Loucy (cell line): Measurements from ENCODE around the gene ABCG4.

Source experiments
- H2AFZ ChIP-seq: fragments of 200-600 bp; sonication (generic); 2 replicates; pipeline ENCODE4 v1.6.0; 2016; ENCODE audit warnings: antibody characterized with exemption, mild to moderate bottlenecking, low read length, moderate library complexity
- H3F3A ChIP-seq: fragments of 200-600 bp; 2 replicates; pipeline ENCODE4 v1.6.0; 2016; ENCODE audit warnings: antibody characterized with exemption, low read depth, mild to moderate bottlenecking
- H3K27me3 ChIP-seq: fragments of 200-600 bp; sonication (generic); 2 replicates; pipeline ENCODE4 v1.6.1; 2014; ENCODE audit warnings: low read length, mild to moderate bottlenecking; ENCODE audit not compliant: insufficient read depth, poor library complexity, severe bottlenecking
- H3K36me3 ChIP-seq: fragments of 200-600 bp; sonication (generic); 2 replicates; pipeline ENCODE4 v1.6.1; 2016; ENCODE audit warnings: low read length; ENCODE audit not compliant: insufficient read depth
- H3K4me1 ChIP-seq: fragments of 200-600 bp; sonication (generic); 2 replicates; pipeline ENCODE4 v1.5.1; 2014; ENCODE audit warnings: low read length, mild to moderate bottlenecking; ENCODE audit not compliant: insufficient read depth, poor library complexity, severe bottlenecking
- H3K4me2 ChIP-seq: fragments of 200-600 bp; sonication (generic); 2 replicates; pipeline ENCODE4 v1.6.0; 2014; ENCODE audit warnings: antibody characterized with exemption, low read length, low read depth, mild to moderate bottlenecking; ENCODE audit not compliant: poor library complexity, severe bottlenecking
- H3K4me3 ChIP-seq: fragments of 200-600 bp; sonication (generic); 2 replicates; pipeline ENCODE4 v1.5.1; 2014; ENCODE audit warnings: low read length, mild to moderate bottlenecking, mixed read lengths; ENCODE audit not compliant: poor library complexity, severe bottlenecking
- H3K79me2 ChIP-seq: fragments of 200-600 bp; sonication (generic); 2 replicates; pipeline ENCODE4 v1.6.1; 2014; ENCODE audit warnings: low read length; ENCODE audit not compliant: insufficient read depth
- H3K9ac ChIP-seq: fragments of 200-600 bp; sonication (generic); 2 replicates; pipeline ENCODE4 v1.6.0; 2014; ENCODE audit warnings: mild to moderate bottlenecking, low read depth, low read length, moderate library complexity; ENCODE audit not compliant: poor library complexity, severe bottlenecking
- H3K9me2 ChIP-seq: fragments of 200-600 bp; sonication (generic); replicated peaks from 2 replicates; pipeline ENCODE4 v1.6.1; 2016; ENCODE audit warnings: low read depth, low read length, mixed read lengths
- H3K9me3 ChIP-seq: fragments of 200-600 bp; sonication (generic); 2 replicates; pipeline ENCODE4 v1.6.1; 2014; ENCODE audit warnings: mild to moderate bottlenecking, antibody characterized with exemption, low read length, low read depth; ENCODE audit not compliant: insufficient read depth
- H4K20me1 ChIP-seq: fragments of 200-600 bp; sonication (generic); 2 replicates; pipeline ENCODE4 v1.6.0; 2014; ENCODE audit warnings: antibody characterized with exemption, low read length, mild to moderate bottlenecking; ENCODE audit not compliant: insufficient read depth, poor library complexity, severe bottlenecking
- EZH2phosphoT487 ChIP-seq: fragments of 200-600 bp; IDR thresholded peaks from 2 replicates; pipeline ENCODE4 v1.6.1; 2018; ENCODE audit warnings: antibody characterized with exemption, mild to moderate bottlenecking, moderate library complexity, borderline replicate concordance
- TF ChIP-seq, protein P1 (sequence below): fragments of 200-600 bp; sonication (generic); conservative IDR thresholded peaks from 2 replicates; pipeline ENCODE4 v1.5.1; 2014; ENCODE audit warnings: mild to moderate bottlenecking, antibody characterized with exemption, low read length

ABCG4 gene

DNA sequence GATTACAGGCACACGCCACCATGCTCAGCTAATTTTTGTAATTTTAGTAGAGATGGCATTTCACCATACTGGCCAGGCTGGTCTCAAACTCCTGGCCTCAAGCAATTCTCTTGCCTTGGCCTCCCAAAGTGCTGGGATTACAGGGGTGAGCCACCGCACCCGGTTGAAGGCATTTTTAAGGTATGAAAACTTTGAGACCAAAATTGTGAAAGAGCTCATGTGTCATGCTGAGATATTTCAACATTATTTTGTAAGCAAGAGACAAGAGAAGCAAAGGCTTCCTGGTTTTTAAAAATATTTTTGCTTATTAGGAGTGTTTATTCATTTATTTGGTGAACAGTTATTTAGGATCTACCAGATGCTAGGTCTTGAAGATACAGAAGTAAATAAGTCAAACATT, 43.3 kb downstream of the ABCG4 start:
- no peak overlapping the region for H3K9ac ChIP-seq
- H3K9me3 ChIP-seq = no peaks in the 10 kb centered on the region
- H2AFZ ChIP-seq = no peak overlapping the region
- H3K4me2 ChIP-seq = no peak overlapping the region
- no peaks in the 10 kb centered on the region for H3K79me2 ChIP-seq
- no peak overlapping the region for H3K4me3 ChIP-seq
- H4K20me1 ChIP-seq = no peaks in the 10 kb centered on the region
- no peaks in the 10 kb centered on the region for H3K9me2 ChIP-seq
- no peaks in the 10 kb centered on the region for H3F3A ChIP-seq
- H3K36me3 ChIP-seq = no peaks in the 10 kb centered on the region
- no peak for TF ChIP-seq EZH2phosphoT487
- TF ChIP-seq, protein P1, sequence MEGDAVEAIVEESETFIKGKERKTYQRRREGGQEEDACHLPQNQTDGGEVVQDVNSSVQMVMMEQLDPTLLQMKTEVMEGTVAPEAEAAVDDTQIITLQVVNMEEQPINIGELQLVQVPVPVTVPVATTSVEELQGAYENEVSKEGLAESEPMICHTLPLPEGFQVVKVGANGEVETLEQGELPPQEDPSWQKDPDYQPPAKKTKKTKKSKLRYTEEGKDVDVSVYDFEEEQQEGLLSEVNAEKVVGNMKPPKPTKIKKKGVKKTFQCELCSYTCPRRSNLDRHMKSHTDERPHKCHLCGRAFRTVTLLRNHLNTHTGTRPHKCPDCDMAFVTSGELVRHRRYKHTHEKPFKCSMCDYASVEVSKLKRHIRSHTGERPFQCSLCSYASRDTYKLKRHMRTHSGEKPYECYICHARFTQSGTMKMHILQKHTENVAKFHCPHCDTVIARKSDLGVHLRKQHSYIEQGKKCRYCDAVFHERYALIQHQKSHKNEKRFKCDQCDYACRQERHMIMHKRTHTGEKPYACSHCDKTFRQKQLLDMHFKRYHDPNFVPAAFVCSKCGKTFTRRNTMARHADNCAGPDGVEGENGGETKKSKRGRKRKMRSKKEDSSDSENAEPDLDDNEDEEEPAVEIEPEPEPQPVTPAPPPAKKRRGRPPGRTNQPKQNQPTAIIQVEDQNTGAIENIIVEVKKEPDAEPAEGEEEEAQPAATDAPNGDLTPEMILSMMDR = no peak
- no peaks in the 10 kb centered on the region for H3K27me3 ChIP-seq
- peaks cover 7% of the 10 kb centered on the region for H3K4me1 ChIP-seq

DNA sequence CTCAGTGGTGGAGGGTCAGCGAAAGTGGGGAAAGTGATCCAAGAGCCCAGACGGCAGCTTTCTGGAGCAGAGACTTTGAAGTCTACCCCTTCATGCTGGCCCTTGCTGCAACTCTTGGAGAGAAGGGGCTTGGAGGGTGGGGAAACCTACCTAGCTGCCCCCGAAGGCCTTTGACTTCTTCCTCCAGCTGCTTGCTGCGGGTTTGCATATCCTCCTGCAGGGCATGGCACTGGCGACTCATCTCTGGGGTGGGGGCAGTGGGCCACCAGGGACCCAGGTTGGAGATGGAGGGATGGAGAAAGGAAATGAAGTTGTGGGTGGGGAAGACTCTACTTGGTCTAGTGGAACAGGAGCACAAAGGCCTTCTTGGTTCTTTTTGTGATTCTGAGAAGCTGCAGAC, 44.1 kb downstream of the ABCG4 start:
- H3K36me3 ChIP-seq = no peaks in the 10 kb centered on the region
- H3K9me3 ChIP-seq = no peaks in the 10 kb centered on the region
- no peaks in the 10 kb centered on the region for H3K9me2 ChIP-seq
- no peaks in the 10 kb centered on the region for H4K20me1 ChIP-seq
- H2AFZ ChIP-seq = no peak overlapping the region; the same call in 1 of the 2 replicates
- H3F3A ChIP-seq = no peaks in the 10 kb centered on the region
- TF ChIP-seq, protein P1 = no peak
- no peak for TF ChIP-seq EZH2phosphoT487
- no peaks in the 10 kb centered on the region for H3K79me2 ChIP-seq
- H3K4me3 ChIP-seq = no peak overlapping the region
- H3K4me1 ChIP-seq = peaks cover 8% of the 10 kb centered on the region
- H3K4me2 ChIP-seq = no peak overlapping the region
- no peaks in the 10 kb centered on the region for H3K27me3 ChIP-seq
- no peak overlapping the region for H3K9ac ChIP-seq

DNA sequence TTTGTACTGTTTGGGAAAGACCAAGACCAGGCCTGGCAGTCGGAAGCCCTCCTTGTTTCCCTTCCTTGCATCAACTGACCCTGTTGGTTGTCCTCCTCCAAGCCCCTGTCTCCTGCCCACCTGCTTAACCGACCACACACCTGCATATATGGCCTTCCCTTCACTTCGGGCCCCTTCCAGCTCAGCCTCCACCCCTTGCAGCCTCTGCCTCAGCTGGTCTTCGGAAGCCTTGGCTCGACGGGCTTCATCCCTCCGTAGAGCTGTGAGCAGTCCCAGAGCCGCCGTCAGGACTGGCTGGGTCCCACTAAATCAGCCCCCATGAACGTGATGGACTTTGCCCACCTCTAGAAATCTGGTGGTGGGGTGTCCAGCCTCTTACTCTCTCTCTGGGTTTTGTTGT, 44.8 kb downstream of the ABCG4 start:
- Histone ChIP-seq H3K4me3 (no peak overlapping the region), H3K27me3 (no peaks in the 10 kb centered on the region), H3K9ac (no peak overlapping the region), H3K4me2 (no peak overlapping the region), H3K9me2 (no peaks in the 10 kb centered on the region), H3K4me1 (peaks cover 8% of the 10 kb centered on the region), H2AFZ (no peak overlapping the region), H4K20me1 (no peaks in the 10 kb centered on the region), H3K79me2 (no peaks in the 10 kb centered on the region), H3K9me3 (no peaks in the 10 kb centered on the region), H3K36me3 (no peaks in the 10 kb centered on the region), H3F3A (no peaks in the 10 kb centered on the region)
- TF ChIP-seq, protein P1 = no peak
- TF ChIP-seq EZH2phosphoT487 = no peak
